Activated naive CD8-positive, alpha-beta T cell treated with anti-CD3 and anti-CD28 coated beads, Interleukin-2, amount 10 ng/mL, durations not matched to agents 7 days and 5 days (primary cell): ENCODE results near the gene PAX3. TPM values are rescaled to one million over a fixed set of nuclear protein-coding genes. Genes with fewer than 3 reads are reported as not detected.

Experiments
- ATAC-seq: fragments of 150-1000 bp; cut with Tn5 transposase; one replicate; pipeline ENCODE4 v1.10.0; 2021; ENCODE audit warnings: low read depth, moderate library complexity
- POLR2A ChIA-PET: fragments of 350-600 bp; sonication (Branson Sonifier 250); formaldehyde crosslinking; loops from one replicate; lab custom pipeline; 2021; ENCODE audit warnings: antibody characterized with exemption; lab: Charles Lee
- DNase-seq: peaks from one replicate; pipeline ENCODE4 v3.0.0; 2021
- H3K27ac Mint-ChIP-seq: one replicate; pipeline ENCODE4 v1.8.0; 2022; ENCODE audit warnings: mild to moderate bottlenecking, mixed read lengths
- H3K27me3 Mint-ChIP-seq: one replicate; pipeline ENCODE4 v1.8.0; 2022; ENCODE audit warnings: mild to moderate bottlenecking, moderate library complexity, mixed read lengths
- H3K36me3 Mint-ChIP-seq: one replicate; pipeline ENCODE4 v1.8.0; 2021; ENCODE audit warnings: mild to moderate bottlenecking, mixed read lengths
- H3K4me1 Mint-ChIP-seq: one replicate; pipeline ENCODE4 v1.8.0; 2021; ENCODE audit warnings: mixed read lengths
- H3K4me3 Mint-ChIP-seq: one replicate; pipeline ENCODE4 v1.8.0; 2022; ENCODE audit warnings: mild to moderate bottlenecking, moderate library complexity, mixed read lengths
- H3K9me3 Mint-ChIP-seq: one replicate; pipeline ENCODE4 v1.8.0; 2021; ENCODE audit warnings: mixed read lengths
- total RNA-seq, 2 experiments: library from RNA; stranded (reverse); gene quantifications; one replicate each; pipeline ENCODE4 v1.2.3, GENCODE V29; 2021

Gene PAX3
- total RNA-seq, 2 experiments from 2014 or later = not detected

DNA sequence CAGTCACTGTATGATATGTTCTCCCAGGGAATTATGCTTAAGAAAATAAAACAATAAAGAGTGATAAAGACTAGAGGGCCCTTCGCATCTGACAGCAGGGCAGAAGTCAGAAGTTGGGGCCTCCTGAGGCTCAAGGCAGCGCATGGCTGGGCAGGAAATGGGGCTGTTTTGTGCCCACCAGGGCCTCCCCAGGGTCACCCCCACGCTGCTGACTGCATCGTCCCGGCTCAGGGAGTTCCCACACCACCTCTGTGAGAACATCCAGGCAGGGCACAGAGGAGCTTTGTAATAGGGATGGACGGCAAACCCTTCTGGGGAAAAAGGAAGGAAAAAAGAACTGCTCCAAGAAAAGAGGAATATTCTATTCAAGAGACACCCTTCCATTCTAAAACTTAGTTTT, 41.2 kb downstream of the PAX3 start:
- ATAC-seq = no peak
- Mint-ChIP-seq H3K27me3 (peaks cover 2% of the 10 kb centered on the region), H3K4me3 (no peak overlapping the region)

DNA sequence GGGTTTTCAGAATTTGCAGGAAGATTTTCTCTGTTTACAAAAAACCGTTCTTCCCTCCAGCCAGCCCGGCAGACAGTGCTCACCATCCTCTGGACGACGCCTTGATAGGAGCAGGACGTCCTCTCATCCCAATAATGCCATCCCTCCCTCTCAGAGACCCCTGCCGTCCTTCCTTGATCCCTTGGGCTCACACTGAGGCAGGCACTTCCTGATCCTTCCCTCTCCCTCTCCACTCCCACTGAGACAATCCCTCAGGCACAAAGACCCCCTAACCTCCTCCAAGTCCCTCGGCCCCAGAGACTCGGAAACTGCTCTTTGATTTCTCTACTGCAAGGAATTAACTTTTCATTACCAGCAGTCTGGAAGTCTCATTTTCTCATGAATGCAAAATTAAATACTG, 42.5 kb downstream of the PAX3 start:
- no peaks in the 10 kb centered on the region for H3K36me3 Mint-ChIP-seq
- POLR2A ChIA-PET = no interaction called here
- no peak overlapping the region for H3K4me3 Mint-ChIP-seq
- ATAC-seq (no peak), DNase-seq (no peak)
- H3K27ac Mint-ChIP-seq = no peak overlapping the region
- no peaks in the 10 kb centered on the region for H3K4me1 Mint-ChIP-seq
- no peaks in the 10 kb centered on the region for H3K9me3 Mint-ChIP-seq
- H3K27me3 Mint-ChIP-seq = peaks cover 2% of the 10 kb centered on the region

More for the DNA sequence above, 41.2 kb downstream of the PAX3 start:
- Mint-ChIP-seq H3K4me1 (no peaks in the 10 kb centered on the region), H3K27ac (no peak overlapping the region), H3K36me3 (no peaks in the 10 kb centered on the region), H3K9me3 (no peaks in the 10 kb centered on the region)
- POLR2A ChIA-PET = no interaction called here
- no peak for DNase-seq

DNA sequence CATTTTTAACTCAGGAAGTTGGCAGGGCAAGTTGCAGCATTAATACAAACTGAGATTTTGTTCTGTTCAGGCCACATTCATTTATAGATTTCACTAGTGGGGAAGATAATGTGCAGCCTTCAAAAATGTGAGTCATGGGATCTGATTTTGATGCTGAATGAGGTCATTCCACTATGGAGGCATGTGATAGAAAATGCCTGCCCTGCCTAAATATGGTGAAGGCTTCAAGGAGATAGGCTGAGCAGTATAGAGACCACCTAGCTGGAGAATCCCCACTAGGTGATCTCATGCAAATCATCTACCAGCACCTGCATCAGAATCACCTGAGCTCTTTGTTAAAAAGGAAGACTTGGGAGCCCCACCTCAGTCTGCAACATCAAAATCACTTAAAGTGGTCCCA, 43.7 kb downstream of the PAX3 start:
- DNase-seq (no peak), ATAC-seq (no peak)
- no peaks in the 10 kb centered on the region for H3K36me3 Mint-ChIP-seq
- H3K27me3 Mint-ChIP-seq = peaks cover 2% of the 10 kb centered on the region
- H3K4me1 Mint-ChIP-seq = no peaks in the 10 kb centered on the region
- no peak overlapping the region for H3K4me3 Mint-ChIP-seq
- H3K27ac Mint-ChIP-seq = no peak overlapping the region
- POLR2A ChIA-PET = no interaction called here
- H3K9me3 Mint-ChIP-seq = no peaks in the 10 kb centered on the region

DNA sequence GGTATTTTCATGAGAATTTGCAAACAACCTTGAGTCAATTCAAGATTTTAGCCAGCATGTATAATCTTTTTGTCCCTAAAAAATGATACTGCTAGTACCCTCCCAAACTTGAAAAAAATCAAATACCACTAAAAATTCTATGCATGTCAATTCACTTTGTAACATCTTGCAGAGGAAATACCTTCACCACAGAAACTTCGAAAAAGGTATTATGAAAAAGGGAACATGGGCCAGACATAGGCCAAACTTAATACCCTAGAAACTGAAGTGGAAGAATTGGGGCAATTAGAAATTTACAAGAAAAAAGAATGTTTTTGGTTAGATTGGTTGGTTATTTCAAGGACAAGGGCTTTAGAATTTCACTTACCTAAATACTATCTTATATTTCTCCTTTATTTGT, 48.5 kb downstream of the PAX3 start:
- POLR2A ChIA-PET = no interaction called here
- no peak for DNase-seq
- Mint-ChIP-seq H3K27me3 (no peaks in the 10 kb centered on the region), H3K4me3 (no peak overlapping the region), H3K9me3 (peaks cover 1% of the 10 kb centered on the region), H3K27ac (no peak overlapping the region), H3K4me1 (no peaks in the 10 kb centered on the region), H3K36me3 (no peaks in the 10 kb centered on the region)
- ATAC-seq = no peak

DNA sequence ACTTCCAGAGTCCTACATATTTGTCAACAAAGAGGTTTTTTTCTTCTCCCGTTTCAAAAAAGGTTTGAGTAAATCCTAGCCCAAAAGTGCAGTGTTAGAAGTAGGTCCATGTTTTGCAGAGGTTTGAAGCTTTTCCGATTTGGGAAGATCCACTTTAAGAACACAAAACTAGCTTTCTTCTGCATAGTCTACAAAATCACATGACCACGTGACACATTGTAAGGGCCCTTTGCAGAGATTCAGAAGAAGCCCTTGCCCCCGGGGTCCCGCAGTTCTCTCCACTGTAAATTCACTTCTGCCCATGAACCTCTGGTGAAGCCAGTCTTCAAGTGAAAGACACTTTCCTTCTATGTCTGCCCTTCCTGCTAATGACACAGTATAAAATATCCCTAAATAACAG, 49.4 kb downstream of the PAX3 start:
- ATAC-seq (no peak), DNase-seq (no peak)
- no peak overlapping the region for H3K4me3 Mint-ChIP-seq
- POLR2A ChIA-PET = no interaction called here
- H3K27ac Mint-ChIP-seq = no peak overlapping the region
- no peaks in the 10 kb centered on the region for H3K36me3 Mint-ChIP-seq
- H3K4me1 Mint-ChIP-seq = no peaks in the 10 kb centered on the region
- H3K9me3 Mint-ChIP-seq = peaks cover 2% of the 10 kb centered on the region
- H3K27me3 Mint-ChIP-seq = no peaks in the 10 kb centered on the region

DNA sequence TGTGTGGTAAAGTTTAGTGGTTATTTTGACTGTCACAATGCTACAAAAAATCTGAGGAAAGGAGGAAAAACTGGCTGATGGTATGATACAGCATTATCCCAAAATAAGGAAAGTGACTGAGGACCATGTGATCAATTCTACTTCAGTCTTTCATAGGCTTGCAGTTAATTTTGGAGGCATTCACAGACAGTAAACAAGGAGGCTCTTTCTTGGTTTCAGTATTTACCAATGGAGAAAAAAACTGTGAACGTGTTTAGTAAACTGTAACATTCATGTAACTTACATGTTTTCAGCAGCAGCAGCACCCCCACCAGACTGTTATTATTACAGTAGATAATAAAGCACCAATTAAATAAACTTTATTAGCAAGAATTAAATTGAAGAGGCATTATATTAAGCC, 50.0 kb downstream of the PAX3 start:
- H3K27ac Mint-ChIP-seq = no peak overlapping the region
- no peaks in the 10 kb centered on the region for H3K4me1 Mint-ChIP-seq
- H3K36me3 Mint-ChIP-seq = no peaks in the 10 kb centered on the region
- H3K4me3 Mint-ChIP-seq = no peak overlapping the region
- DNase-seq = no peak
- ATAC-seq = no peak
- POLR2A ChIA-PET = no interaction called here
- peaks cover 2% of the 10 kb centered on the region for H3K9me3 Mint-ChIP-seq
- no peaks in the 10 kb centered on the region for H3K27me3 Mint-ChIP-seq

DNA sequence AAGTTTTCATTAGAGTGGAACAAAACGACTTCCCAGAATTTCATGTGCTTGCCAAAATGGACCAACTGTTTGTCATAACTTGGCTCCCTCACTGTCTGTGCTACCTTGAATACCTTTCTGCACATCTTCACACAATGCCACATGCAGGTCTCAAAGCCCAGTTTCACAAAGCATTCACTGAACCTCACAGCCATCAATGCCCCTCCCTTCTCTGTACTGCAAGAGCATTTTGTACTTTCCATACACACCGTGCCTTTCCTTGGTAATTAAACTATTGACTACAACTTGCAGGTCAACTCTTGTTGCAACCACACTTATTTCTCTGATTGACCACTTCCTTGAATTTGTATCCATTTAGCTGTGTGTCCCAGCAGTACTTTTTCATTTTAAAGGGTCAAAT, 50.5 kb downstream of the PAX3 start:
- Mint-ChIP-seq H3K27me3 (no peaks in the 10 kb centered on the region), H3K4me1 (no peaks in the 10 kb centered on the region), H3K27ac (no peak overlapping the region), H3K36me3 (no peaks in the 10 kb centered on the region), H3K9me3 (peaks cover 2% of the 10 kb centered on the region), H3K4me3 (no peak overlapping the region)
- no peak for ATAC-seq
- no peak for DNase-seq
- POLR2A ChIA-PET = no interaction called here

DNA sequence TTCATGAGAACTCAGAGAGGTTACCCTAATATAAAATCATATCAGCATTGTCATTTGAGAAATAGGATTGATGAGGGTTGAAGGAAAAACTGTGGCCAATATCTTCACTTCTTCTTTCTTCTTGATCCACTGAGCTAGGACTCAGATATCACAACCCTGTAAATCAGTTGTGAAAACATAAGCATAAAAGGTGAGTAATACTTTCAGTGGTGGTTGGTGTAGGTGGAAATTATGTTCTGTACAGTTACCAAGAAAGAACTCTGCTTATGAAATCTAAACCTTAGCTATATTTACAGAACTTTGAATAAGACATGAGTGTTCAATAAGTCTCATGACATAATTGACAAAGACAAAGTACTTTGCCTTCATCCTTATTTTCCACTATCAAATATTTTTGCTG, 56.3 kb downstream of the PAX3 start:
- ATAC-seq (no peak), DNase-seq (no peak)
- Mint-ChIP-seq H3K9me3 (peaks cover 2% of the 10 kb centered on the region), H3K4me1 (no peaks in the 10 kb centered on the region), H3K36me3 (no peaks in the 10 kb centered on the region), H3K27me3 (peaks cover 21% of the 10 kb centered on the region), H3K27ac (no peak overlapping the region), H3K4me3 (no peak overlapping the region)
- POLR2A ChIA-PET = no interaction called here

DNA sequence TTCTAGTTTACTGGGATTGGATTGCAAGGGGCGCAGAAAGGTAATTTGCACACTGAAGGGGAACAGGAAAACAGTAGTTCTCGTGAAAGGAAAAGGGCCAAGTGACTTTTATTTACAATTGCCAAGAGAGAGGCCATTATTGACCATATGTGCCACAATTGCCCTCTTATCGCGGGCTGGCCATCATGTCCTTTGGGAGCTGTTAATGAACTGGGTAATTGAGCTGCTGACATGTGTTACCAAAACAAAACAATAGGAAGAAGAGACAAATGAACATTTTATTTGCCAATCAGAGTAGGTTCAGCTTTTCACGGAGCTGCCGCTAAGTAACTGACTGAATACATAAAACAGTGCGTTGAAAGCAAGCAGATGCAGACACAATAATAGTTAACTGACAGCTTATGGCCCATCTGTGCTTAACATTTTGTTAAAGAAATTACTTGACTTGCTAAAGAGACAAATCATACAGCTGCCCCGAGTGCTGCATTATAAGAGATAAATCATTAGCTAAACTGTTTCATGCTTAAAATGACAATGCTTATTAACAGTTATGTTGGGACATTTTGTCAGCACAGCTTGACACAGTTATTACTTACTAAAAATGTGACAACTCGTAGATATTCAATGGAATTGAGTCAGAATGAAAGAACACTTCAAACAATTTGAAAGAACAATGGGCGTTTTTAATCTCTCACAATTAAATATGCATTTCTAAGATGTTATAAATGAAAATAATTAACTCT, 57.5 kb downstream of the PAX3 start:
- no peak for ATAC-seq
- Mint-ChIP-seq H3K27me3 (peaks cover 21% of the 10 kb centered on the region), H3K4me3 (no peak overlapping the region), H3K4me1 (no peaks in the 10 kb centered on the region), H3K27ac (no peak overlapping the region), H3K9me3 (peaks cover 2% of the 10 kb centered on the region), H3K36me3 (no peaks in the 10 kb centered on the region)
- POLR2A ChIA-PET = no interaction called here
- DNase-seq = no peak

DNA sequence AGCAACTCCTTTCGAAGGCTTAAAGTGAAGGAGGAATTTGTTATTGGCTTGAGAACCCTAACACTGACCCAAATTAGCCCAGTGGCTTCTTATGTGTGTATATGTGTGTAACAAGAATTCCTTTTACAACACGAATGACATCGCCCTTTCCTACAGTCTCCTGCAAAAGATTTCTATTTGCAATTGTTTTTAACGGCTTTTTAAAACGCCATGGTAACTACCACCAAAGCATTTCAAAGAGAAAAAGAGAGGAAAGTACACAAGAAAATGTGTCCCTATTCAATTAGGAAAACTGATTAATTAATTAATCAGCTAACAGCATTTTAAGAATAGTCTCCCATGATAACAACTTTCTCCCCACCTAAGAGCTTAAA, 58.1 kb downstream of the PAX3 start:
- no peaks in the 10 kb centered on the region for H3K36me3 Mint-ChIP-seq
- DNase-seq (no peak), ATAC-seq (no peak)
- peaks cover 21% of the 10 kb centered on the region for H3K27me3 Mint-ChIP-seq
- POLR2A ChIA-PET = no interaction called here
- no peaks in the 10 kb centered on the region for H3K4me1 Mint-ChIP-seq
- peaks cover 2% of the 10 kb centered on the region for H3K9me3 Mint-ChIP-seq
- H3K4me3 Mint-ChIP-seq = no peak overlapping the region
- no peak overlapping the region for H3K27ac Mint-ChIP-seq

DNA sequence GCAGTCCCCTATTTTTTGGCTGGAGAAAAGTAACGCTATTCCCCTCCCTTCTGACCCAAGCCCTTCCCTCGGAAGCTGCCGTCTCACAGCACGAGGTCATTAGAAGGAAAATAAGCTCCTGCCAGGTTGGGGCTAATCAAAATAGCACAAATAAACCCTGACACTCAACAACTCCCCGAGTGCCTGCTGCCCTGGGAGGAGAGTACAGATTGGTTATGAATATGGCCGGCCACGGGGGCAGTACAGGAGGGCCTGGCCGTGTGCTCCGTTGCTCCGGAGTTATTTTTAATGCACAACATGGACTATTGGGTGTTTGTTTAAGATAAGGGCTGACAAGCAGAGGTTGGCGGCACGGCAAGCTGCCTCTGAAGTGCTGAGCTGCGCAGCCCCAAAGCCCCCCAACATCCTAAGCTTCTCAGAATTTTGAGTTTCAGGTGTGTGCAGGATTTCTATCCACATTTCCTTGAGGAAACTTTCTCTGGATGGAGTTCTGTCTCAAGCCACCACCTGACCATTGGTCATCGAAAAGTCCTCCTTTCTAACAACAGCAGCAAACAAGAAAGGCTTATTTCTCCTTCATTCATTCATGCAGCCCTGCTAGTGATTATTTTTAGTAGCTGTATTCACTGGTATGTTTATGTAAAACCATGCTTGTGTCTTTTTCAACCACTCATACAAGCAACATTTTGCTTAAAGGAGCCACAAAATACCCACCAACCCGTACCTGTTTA, 58.7 kb downstream of the PAX3 start:
- H3K27me3 Mint-ChIP-seq = peaks cover 21% of the 10 kb centered on the region
- no peaks in the 10 kb centered on the region for H3K36me3 Mint-ChIP-seq
- no peak overlapping the region for H3K27ac Mint-ChIP-seq
- ATAC-seq (no peak), DNase-seq (no peak)
- no peak overlapping the region for H3K4me3 Mint-ChIP-seq
- no peaks in the 10 kb centered on the region for H3K9me3 Mint-ChIP-seq
- H3K4me1 Mint-ChIP-seq = no peaks in the 10 kb centered on the region
- POLR2A ChIA-PET = no interaction called here

DNA sequence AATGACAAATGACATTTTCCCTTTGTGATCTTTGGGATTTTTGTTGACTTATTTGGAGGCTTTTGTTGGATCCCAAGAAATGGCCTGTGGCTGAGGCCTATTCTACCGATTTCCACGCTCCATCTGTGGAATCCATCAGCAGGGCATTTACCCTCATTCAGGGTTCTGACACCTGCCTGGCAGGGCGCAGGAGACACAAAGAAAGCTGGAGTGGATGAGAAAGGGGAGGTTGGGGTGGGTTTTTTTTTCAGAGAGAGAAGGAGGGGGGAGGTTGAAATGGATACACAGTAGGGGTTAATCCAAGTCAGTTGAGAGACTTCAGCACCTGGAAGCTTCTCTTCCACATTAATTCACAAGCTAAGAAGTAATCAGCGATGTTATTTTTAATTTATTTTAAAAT, 59.7 kb downstream of the PAX3 start:
- Mint-ChIP-seq H3K36me3 (no peaks in the 10 kb centered on the region), H3K27ac (no peak overlapping the region), H3K4me1 (no peaks in the 10 kb centered on the region), H3K27me3 (peaks cover 21% of the 10 kb centered on the region), H3K9me3 (no peaks in the 10 kb centered on the region), H3K4me3 (no peak overlapping the region)
- no peak for DNase-seq
- no peak for ATAC-seq
- POLR2A ChIA-PET = no interaction called here

DNA sequence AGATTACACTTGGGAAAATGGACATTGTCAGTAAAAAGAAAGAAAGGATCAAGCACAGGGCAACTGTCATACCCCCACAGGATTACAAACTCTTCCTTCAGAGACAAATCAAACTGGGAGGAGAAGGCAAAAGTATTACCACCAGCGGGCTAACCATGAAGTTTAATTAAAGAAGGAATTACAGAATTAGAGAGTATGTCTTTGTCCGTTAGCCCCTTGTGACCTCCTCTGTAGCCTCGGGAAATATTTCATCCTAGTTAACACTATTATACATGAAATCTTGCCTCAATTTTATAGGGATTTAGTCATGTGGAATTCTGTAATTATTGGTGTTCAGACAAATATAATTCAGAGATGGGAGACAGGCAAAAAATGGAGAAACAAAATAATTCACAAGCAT, 60.7 kb downstream of the PAX3 start:
- POLR2A ChIA-PET = no interaction called here
- H3K27me3 Mint-ChIP-seq = peaks cover 21% of the 10 kb centered on the region
- H3K9me3 Mint-ChIP-seq = no peaks in the 10 kb centered on the region
- ATAC-seq (no peak), DNase-seq (no peak)
- H3K4me3 Mint-ChIP-seq = no peak overlapping the region
- no peak overlapping the region for H3K27ac Mint-ChIP-seq
- H3K4me1 Mint-ChIP-seq = no peaks in the 10 kb centered on the region
- H3K36me3 Mint-ChIP-seq = no peaks in the 10 kb centered on the region

DNA sequence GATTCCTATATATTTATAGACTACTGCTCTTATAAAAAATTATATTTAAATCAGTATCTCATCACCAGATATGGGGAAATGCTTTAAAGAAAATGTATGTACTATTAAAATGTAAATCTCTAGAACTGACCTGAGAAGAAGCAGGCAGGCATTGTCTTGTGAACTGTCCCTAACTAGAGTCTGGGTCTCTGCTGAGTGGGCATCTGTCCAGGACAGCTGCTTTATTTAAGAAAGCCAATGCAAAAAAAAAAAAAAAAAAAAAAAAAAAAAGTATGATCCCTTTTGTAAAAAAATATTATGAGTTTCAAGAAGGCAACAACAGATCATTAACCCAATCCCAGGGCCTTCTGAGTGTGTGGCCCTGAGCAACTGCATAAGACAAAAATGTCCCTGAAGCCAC, 66.0 kb downstream of the PAX3 start:
- no peak for ATAC-seq
- DNase-seq = no peak
- no peaks in the 10 kb centered on the region for H3K36me3 Mint-ChIP-seq
- no peaks in the 10 kb centered on the region for H3K4me1 Mint-ChIP-seq
- H3K27me3 Mint-ChIP-seq = no peaks in the 10 kb centered on the region
- no peaks in the 10 kb centered on the region for H3K9me3 Mint-ChIP-seq
- H3K27ac Mint-ChIP-seq = no peak overlapping the region
- POLR2A ChIA-PET = no interaction called here
- H3K4me3 Mint-ChIP-seq = no peak overlapping the region
